ENCODE data around the gene EGFR.

GRCh38 chr7:55241958-55242357, 223.1 kb downstream of the EGFR start:
- TF ChIP-seq TAF1 (IDR thresholded peaks at IDR 0.05; ENCODE audit: borderline replicate concordance, insufficient read depth, low read length), result no peak
- TF ChIP-seq, protein P1, sequence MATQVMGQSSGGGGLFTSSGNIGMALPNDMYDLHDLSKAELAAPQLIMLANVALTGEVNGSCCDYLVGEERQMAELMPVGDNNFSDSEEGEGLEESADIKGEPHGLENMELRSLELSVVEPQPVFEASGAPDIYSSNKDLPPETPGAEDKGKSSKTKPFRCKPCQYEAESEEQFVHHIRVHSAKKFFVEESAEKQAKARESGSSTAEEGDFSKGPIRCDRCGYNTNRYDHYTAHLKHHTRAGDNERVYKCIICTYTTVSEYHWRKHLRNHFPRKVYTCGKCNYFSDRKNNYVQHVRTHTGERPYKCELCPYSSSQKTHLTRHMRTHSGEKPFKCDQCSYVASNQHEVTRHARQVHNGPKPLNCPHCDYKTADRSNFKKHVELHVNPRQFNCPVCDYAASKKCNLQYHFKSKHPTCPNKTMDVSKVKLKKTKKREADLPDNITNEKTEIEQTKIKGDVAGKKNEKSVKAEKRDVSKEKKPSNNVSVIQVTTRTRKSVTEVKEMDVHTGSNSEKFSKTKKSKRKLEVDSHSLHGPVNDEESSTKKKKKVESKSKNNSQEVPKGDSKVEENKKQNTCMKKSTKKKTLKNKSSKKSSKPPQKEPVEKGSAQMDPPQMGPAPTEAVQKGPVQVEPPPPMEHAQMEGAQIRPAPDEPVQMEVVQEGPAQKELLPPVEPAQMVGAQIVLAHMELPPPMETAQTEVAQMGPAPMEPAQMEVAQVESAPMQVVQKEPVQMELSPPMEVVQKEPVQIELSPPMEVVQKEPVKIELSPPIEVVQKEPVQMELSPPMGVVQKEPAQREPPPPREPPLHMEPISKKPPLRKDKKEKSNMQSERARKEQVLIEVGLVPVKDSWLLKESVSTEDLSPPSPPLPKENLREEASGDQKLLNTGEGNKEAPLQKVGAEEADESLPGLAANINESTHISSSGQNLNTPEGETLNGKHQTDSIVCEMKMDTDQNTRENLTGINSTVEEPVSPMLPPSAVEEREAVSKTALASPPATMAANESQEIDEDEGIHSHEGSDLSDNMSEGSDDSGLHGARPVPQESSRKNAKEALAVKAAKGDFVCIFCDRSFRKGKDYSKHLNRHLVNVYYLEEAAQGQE (IDR thresholded peaks at IDR 0.05; ENCODE audit: insufficient read depth in 1 of 2, low read depth in 2 of 2, low read length in 2 of 2), result no peak
- TF ChIP-seq POLR2AphosphoS5 (IDR thresholded peaks at IDR 0.05; ENCODE audit: low read depth, low read length), result no peak
- TF ChIP-seq FOXP2 (optimal IDR thresholded peaks at IDR 0.05; ENCODE audit: borderline replicate concordance, extremely low read depth, extremely low read length, insufficient read depth), result no peak

Measured in PFSK-1 (cell line).